Right lung (tissue), 5 donors: ENCODE data around the gene USHBP1. TPM values are rescaled to one million over a fixed set of nuclear protein-coding genes. Genes with fewer than 3 reads are reported as not detected.
"Not testable (repeated sequence)": the region's sequence is repeated elsewhere in the genome, so short reads cannot be mapped to it uniquely, and the experiment has no call there.

Experiments
- DNase-seq, 2 donors: peaks; one replicate each; pipeline ENCODE4 v3.0.0-alpha.2; 2013
- polyA plus RNA-seq, 5 donors: library from polyadenylated mRNA; unstranded; fragments of 120-200 nt; gene quantifications; one replicate each; pipeline versions ENCODE4 v1.2.1 to v1.2.3, GENCODE V29; 2013; ENCODE audit warnings: inconsistent platforms in 1 of 5, low replicate concordance in 1 of 5; ENCODE audit not compliant: insufficient read length in 5 of 5, insufficient read depth in 1 of 5

USHBP1 gene
- polyA plus RNA-seq, 5 donors, result 9.2 to 12.0 (median 10.3) TPM

- no peak for DNase-seq
Measured at GRCh38 chr19:17300992-17301619, 36.6 kb upstream of the USHBP1 start.

- no peak for DNase-seq
Measured at GRCh38 chr19:17296976-17297375, 32.4 kb upstream of the USHBP1 start.

GRCh38 chr19:17296273-17296672 lies 31.7 kb upstream of the USHBP1 start:
- DNase-seq, result no peak

- not testable (repeated sequence) for DNase-seq
Measured at GRCh38 chr19:17295551-17295950, 31.0 kb upstream of the USHBP1 start.

- no peak for DNase-seq
Measured at GRCh38 chr19:17294051-17294891, 29.7 kb upstream of the USHBP1 start.

GRCh38 chr19:17293605-17294004 lies 29.1 kb upstream of the USHBP1 start:
- no peak for DNase-seq

- DNase-seq, result peak; percentile 61 to 62
Measured at GRCh38 chr19:17292301-17293074, 27.9 kb upstream of the USHBP1 start.

GRCh38 chr19:17289489-17289888 lies 24.9 kb upstream of the USHBP1 start:
- peak; percentile 9 to 26 for DNase-seq

GRCh38 chr19:17286752-17287151 lies 22.2 kb upstream of the USHBP1 start:
- DNase-seq, result no peak

GRCh38 chr19:17286263-17286662 lies 21.7 kb upstream of the USHBP1 start:
- no peak for DNase-seq

GRCh38 chr19:17285415-17286135 lies 21.0 kb upstream of the USHBP1 start:
- DNase-seq, result no peak

GRCh38 chr19:17283504-17283996 lies 19.0 kb upstream of the USHBP1 start:
- no peak for DNase-seq

GRCh38 chr19:17282488-17283125 lies 18.1 kb upstream of the USHBP1 start:
- DNase-seq, result peak; percentile 61 to 74

- no peak for DNase-seq
Measured at GRCh38 chr19:17281391-17282304, 17.1 kb upstream of the USHBP1 start, which contains the start of gene ANKLE1. TSS of gene ANKLE1 (plus strand) at chr19:17281901. CDS start at chr19:17281921, 20 bp downstream.

GRCh38 chr19:17279436-17279835 lies 14.9 kb upstream of the USHBP1 start:
- no peak for DNase-seq

GRCh38 chr19:17275441-17276175 lies 11.1 kb upstream of the USHBP1 start:
- no peak for DNase-seq

- DNase-seq, result not testable (repeated sequence)
Measured at GRCh38 chr19:17274892-17275291, 10.3 kb upstream of the USHBP1 start.

- no peak for DNase-seq
Measured at GRCh38 chr19:17268754-17269153, 4.2 kb upstream of the USHBP1 start.
